H1 (cell line): Measurements from ENCODE around the gene POLA2. TPM values are rescaled to one million over a fixed set of nuclear protein-coding genes. Genes with fewer than 3 reads are reported as not detected.

Experiments
- CTCF ChIA-PET: fragments of 300-600 bp; sonication (Branson Sonifier 250); formaldehyde crosslinking; loops from one replicate; lab custom pipeline; 2021; ENCODE audit not compliant: partially characterized antibody; lab: Charles Lee
- POLR2A ChIA-PET: fragments of 300-600 bp; sonication (Branson Sonifier 250); formaldehyde crosslinking; loops from one replicate; lab custom pipeline; 2021; ENCODE audit warnings: inconsistent platforms; ENCODE audit not compliant: partially characterized antibody; lab: Charles Lee
- DNase-seq, 2 experiments: peaks; one replicate each; pipeline versions ENCODE4 v3.0.0 to v3.0.0-alpha.2; 2010 to 2022; ENCODE audit warnings: low spot score in 2 of 2, low read depth in 1 of 2, mixed read lengths in 1 of 2
- FAIRE-seq: peaks from 2 replicates; lab custom pipeline; 2011; peaks lifted over from hg19 to GRCh38; lab: Jason Lieb, UNC
- H2AFZ ChIP-seq: 2 replicates; pipeline ENCODE4 v1.8.1; 2012; ENCODE audit warnings: low read length, inconsistent platforms
- H2AK5ac ChIP-seq: 2 replicates; pipeline ENCODE4 v1.6.1; 2013; ENCODE audit warnings: low read depth, low read length
- H2BK120ac ChIP-seq: replicated peaks from 2 replicates; pipeline ENCODE3; 2013; ENCODE audit warnings: low read depth, low read length, inconsistent platforms
- H2BK12ac ChIP-seq: 2 replicates; pipeline ENCODE4 v1.6.1; 2013; ENCODE audit warnings: low read depth, low read length
- H2BK15ac ChIP-seq: 2 replicates; pipeline ENCODE4 v1.6.1; 2013; ENCODE audit warnings: low read length
- H2BK20ac ChIP-seq: 2 replicates; pipeline ENCODE4 v1.6.1; 2013; ENCODE audit warnings: low read length
- H2BK5ac ChIP-seq: 2 replicates; pipeline ENCODE4 v1.6.1; 2013; ENCODE audit warnings: low read depth, low read length
- H3K14ac ChIP-seq: 2 replicates; pipeline ENCODE4 v1.6.1; 2013; ENCODE audit warnings: inconsistent platforms; ENCODE audit not compliant: insufficient read length
- H3K18ac ChIP-seq: 2 replicates; pipeline ENCODE4 v1.6.1; 2013; ENCODE audit warnings: low read length; ENCODE audit errors: extremely low read depth
- H3K23ac ChIP-seq: 2 replicates; pipeline ENCODE4 v1.6.1; 2013; ENCODE audit warnings: inconsistent platforms; ENCODE audit not compliant: insufficient read length
- H3K23me2 ChIP-seq: 2 replicates; pipeline ENCODE4 v1.6.1; 2013; ENCODE audit warnings: low read depth, low read length
- H3K27ac ChIP-seq: 2 replicates; pipeline ENCODE4 v1.6.1; 2011; ENCODE audit warnings: low read depth, low read length, inconsistent platforms
- H3K27me3 ChIP-seq, 4 experiments: replicated peaks in 1 of 4; 1 replicate in 1 of 4; 2 replicates in 3 of 4; pipeline versions ENCODE4 v1.6.1 to v1.8.1; 2011 to 2013; ENCODE audit warnings: low read length in 3 of 4, mild to moderate bottlenecking in 3 of 4, inconsistent platforms in 2 of 4, mixed read lengths in 2 of 4, moderate library complexity in 1 of 4; ENCODE audit not compliant: control insufficient read depth in 3 of 4, insufficient read depth in 3 of 4; ENCODE audit errors: extremely low read depth in 1 of 4
- H3K36me3 ChIP-seq, 4 experiments: 2 replicates each; pipeline versions ENCODE4 v1.6.1 to v1.8.1; 2011 to 2013; ENCODE audit warnings: mild to moderate bottlenecking in 4 of 4, low read length in 3 of 4, moderate library complexity in 2 of 4, control low read depth in 1 of 4, inconsistent platforms in 1 of 4; ENCODE audit not compliant: insufficient read depth in 4 of 4, control insufficient read depth in 2 of 4
- H3K4ac ChIP-seq: replicated peaks from 2 replicates; pipeline ENCODE3; 2013; ENCODE audit warnings: low read length, low read depth, mixed read lengths, inconsistent platforms; ENCODE audit not compliant: insufficient read length
- H3K4me1 ChIP-seq, 4 experiments: replicated peaks in 1 of 4; 1 replicate in 1 of 4; 2 replicates in 3 of 4; pipeline versions ENCODE4 v1.6.1 to v1.8.1; 2011 to 2013; ENCODE audit warnings: low read length in 3 of 4, inconsistent platforms in 2 of 4, mixed read lengths in 1 of 4; ENCODE audit not compliant: insufficient read depth in 4 of 4, control insufficient read depth in 3 of 4
- H3K4me2 ChIP-seq, 2 experiments: 2 replicates each; pipeline versions ENCODE4 v1.6.1 to v1.8.1; 2011 to 2013; ENCODE audit warnings: low read depth in 2 of 2, low read length in 2 of 2, control low read depth in 1 of 2, inconsistent platforms in 1 of 2, mild to moderate bottlenecking in 1 of 2; ENCODE audit not compliant: insufficient read depth in 1 of 2
- H3K4me3 ChIP-seq, 4 experiments: fragments of 200-600, 300-600 bp in 1 of 4; sonication (generic), shearing (Covaris generic), sonication (Bioruptor Twin) in 1 of 4; 2 replicates each; pipeline versions ENCODE4 v1.5.1 to v1.8.1; 2011 to 2016; ENCODE audit warnings: low read length in 4 of 4, low read depth in 3 of 4, control low read depth in 2 of 4, inconsistent platforms in 2 of 4, mild to moderate bottlenecking in 2 of 4, mixed read lengths in 1 of 4, moderate library complexity in 1 of 4; ENCODE audit not compliant: insufficient read depth in 2 of 4; ENCODE audit errors: extremely low read depth in 1 of 4
- H3K56ac ChIP-seq: replicated peaks from 2 replicates; pipeline ENCODE3; 2013; ENCODE audit warnings: low read depth, mild to moderate bottlenecking, mixed read lengths, low read length, inconsistent platforms; ENCODE audit not compliant: insufficient read length
- H3K79me1 ChIP-seq: 2 replicates; pipeline ENCODE4 v1.6.1; 2013; ENCODE audit warnings: low read depth, low read length, control low read depth
- H3K79me2 ChIP-seq, 2 experiments: 2 replicates each; pipeline versions ENCODE4 v1.6.1 to v1.8.1; 2012 to 2013; ENCODE audit warnings: low read length in 2 of 2, mild to moderate bottlenecking in 2 of 2, inconsistent platforms in 1 of 2; ENCODE audit not compliant: insufficient read depth in 2 of 2, control insufficient read depth in 1 of 2
- H3K9ac ChIP-seq, 4 experiments: replicated peaks in 1 of 4; 1 replicate in 1 of 4; 2 replicates in 3 of 4; pipeline versions ENCODE4 v1.6.1 to v1.8.1; 2011 to 2013; ENCODE audit warnings: low read depth in 3 of 4, low read length in 3 of 4, control low read depth in 2 of 4, mild to moderate bottlenecking in 2 of 4, moderate library complexity in 2 of 4, inconsistent platforms in 1 of 4; ENCODE audit errors: extremely low read depth in 1 of 4
- H3K9me3 ChIP-seq, 2 experiments: 2 replicates each; pipeline versions ENCODE4 v1.6.1 to v1.8.1; 2012 to 2013; ENCODE audit warnings: mild to moderate bottlenecking in 2 of 2, moderate library complexity in 2 of 2, control low read depth in 1 of 2, inconsistent platforms in 1 of 2, low read depth in 1 of 2, low read length in 1 of 2, mixed read lengths in 1 of 2; ENCODE audit not compliant: insufficient read depth in 2 of 2
- H4K20me1 ChIP-seq, 2 experiments: replicated peaks in 1 of 2; 2 replicates each; pipeline versions ENCODE3 to v1.8.1; 2011 to 2013; ENCODE audit warnings: inconsistent platforms in 2 of 2, low read length in 2 of 2, mild to moderate bottlenecking in 1 of 2; ENCODE audit not compliant: insufficient read depth in 2 of 2, control insufficient read depth in 1 of 2
- H4K5ac ChIP-seq: 2 replicates; pipeline ENCODE4 v1.6.1; 2013; ENCODE audit warnings: low read length, low read depth, mixed read lengths, inconsistent platforms; ENCODE audit not compliant: insufficient read length
- H4K8ac ChIP-seq: 2 replicates; pipeline ENCODE4 v1.8.0; 2013; ENCODE audit warnings: mild to moderate bottlenecking, moderate library complexity, low read length, inconsistent platforms; ENCODE audit not compliant: insufficient read depth; ENCODE audit errors: extremely low read depth
- H4K91ac ChIP-seq: replicated peaks from 2 replicates; pipeline ENCODE3; 2013; ENCODE audit warnings: low read length, mixed read lengths, inconsistent platforms; ENCODE audit not compliant: insufficient read length
- ASH2L ChIP-seq: fragments of 200-600, 300-600 bp; sonication (generic); IDR thresholded peaks from one replicate; pipeline ENCODE4 v1.7.1; 2017; ENCODE audit warnings: low read length
- BCL11A ChIP-seq, 2 experiments: IDR thresholded peaks; one replicate each; pipeline ENCODE4 v1.6.1; 2011; ENCODE audit warnings: low read depth in 2 of 2, low read length in 2 of 2, mild to moderate bottlenecking in 2 of 2
- CEBPB ChIP-seq: IDR thresholded peaks from 2 replicates; pipeline ENCODE4 v1.6.1; 2012; ENCODE audit warnings: low read depth, low read length
- JUND ChIP-seq: IDR thresholded peaks from 2 replicates; pipeline ENCODE4 v1.6.1; 2011; ENCODE audit warnings: mild to moderate bottlenecking, improper control_type of control experiment, low read length
- POLR2AphosphoS5 ChIP-seq: IDR thresholded peaks from 2 replicates; pipeline ENCODE4 v1.6.1; 2011; ENCODE audit warnings: low read depth, low read length
- SIX5 ChIP-seq: IDR thresholded peaks from 2 replicates; pipeline ENCODE4 v1.6.1; 2011; ENCODE audit warnings: mild to moderate bottlenecking, low read depth, low read length
- TEAD4 ChIP-seq: IDR thresholded peaks from 2 replicates; pipeline ENCODE4 v1.6.1; 2012; ENCODE audit warnings: low read depth, low read length, inconsistent platforms, mixed read lengths
- WGBS, 2 experiments: shearing (Covaris generic) in 1 of 2; methylation state at CpG; one replicate each; pipeline versions ENCODE4 v1.1.6 to v1.1.7; 2013 to 2015; ENCODE audit warnings: low lambda C conversion rate in 2 of 2, mixed read lengths in 2 of 2, inconsistent platforms in 1 of 2, low coverage in 1 of 2, missing lambda C conversion rate in 1 of 2; ENCODE audit not compliant: insufficient replicate concordance in 2 of 2, insufficient coverage in 1 of 2, insufficient read length in 1 of 2; ENCODE audit errors: extremely low coverage in 1 of 2, missing lambda C conversion rate in 1 of 2; 5-methylcytosine and 5-hydroxymethylcytosine counted together
- polyA plus RNA-seq, 7 experiments: library from polyadenylated mRNA; depleted of rRNA in 3 of 7; stranded (reverse) in 5 of 7; unstranded in 2 of 7; fragments of >200 nt in 5 of 7; fragments of 200-250 nt in 2 of 7; gene quantifications; 1 replicate in 5 of 7; 2 replicates in 1 of 7; 4 replicates in 1 of 7; pipeline versions ENCODE4 v1.2.1 to v1.2.3, GENCODE V29; 2011 to 2013; ENCODE audit warnings: missing spikeins in 2 of 7, mixed read lengths in 2 of 7
- total RNA-seq: library from RNA; stranded (reverse); fragmentation: NEBNext Ultra II Directional; extraction: Animal tissue kit (Norgen Biotek cat#: 25700); gene quantifications from 2 replicates; pipeline ENCODE4 v1.2.1, GENCODE V29; 2021

POLA2 gene
- total and polyA plus RNA-seq, 2 of the 8 experiments (the other 6 are each of a cell fraction or from before 2014, with no cell fraction given) = 31.2 to 55.9 TPM

DNA sequence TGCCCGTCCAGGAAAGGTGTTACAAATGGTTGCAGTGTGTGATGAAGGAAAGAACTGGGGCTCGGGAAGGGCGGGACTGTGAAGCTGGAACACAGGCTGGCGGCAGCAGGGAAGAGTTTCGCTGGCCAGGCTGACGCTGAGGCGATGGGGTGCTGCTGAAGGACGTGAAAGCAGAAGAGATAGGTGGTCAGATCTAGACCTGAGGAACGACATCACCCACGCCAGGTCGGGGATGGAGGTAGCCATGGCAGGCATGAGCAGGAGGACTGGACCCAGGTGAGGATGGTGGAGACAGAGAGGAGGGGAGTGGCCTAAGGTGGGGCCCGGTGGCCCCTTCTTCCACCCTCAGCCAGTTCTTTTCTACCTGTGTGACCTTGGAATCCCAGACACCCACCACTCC lies 62.1 kb downstream of the POLA2 start:
- Histone ChIP-seq H3K4me3 (no peak overlapping the region), H4K20me1 (peaks cover 9 to 16% of the 10 kb centered on the region in 2 experiments), H2BK12ac (no peak overlapping the region), H3K18ac (no peak overlapping the region), H4K8ac (peak overlapping the region; percentile 45; the same call in 1 of the 2 replicates), H2BK120ac (no peak overlapping the region), H3K79me2 (peaks cover 0 to 7% of the 10 kb centered on the region in 2 experiments; a peak in 2 of 4 replicates), H3K4ac (no peak overlapping the region), H2AFZ (no peak overlapping the region), H3K27ac (no peak overlapping the region), H3K14ac (no peak overlapping the region), H2BK5ac (no peak overlapping the region), H3K9ac (no peak overlapping the region), H3K56ac (no peak overlapping the region), H3K79me1 (peaks cover 12% of the 10 kb centered on the region), H4K5ac (no peak overlapping the region), H2BK20ac (no peak overlapping the region), H3K9me3 (no peaks in the 10 kb centered on the region), H2BK15ac (no peak overlapping the region), H3K23ac (no peak overlapping the region), H4K91ac (no peak overlapping the region), H2AK5ac (no peak overlapping the region), H3K4me1 (no peaks in the 10 kb centered on the region; a peak in 2 of 7 replicates), H3K23me2 (no peaks in the 10 kb centered on the region), H3K4me2 (no peak overlapping the region), H3K27me3 (no peaks in the 10 kb centered on the region), H3K36me3 (peaks cover 0 to 17% (median 7%) of the 10 kb centered on the region in 4 experiments; a peak in 7 of 8 replicates)
- no peak for TF ChIP-seq ASH2L
- no peak for TF ChIP-seq SIX5
- no peak for TF ChIP-seq JUND
- no peak for TF ChIP-seq CEBPB
- TF ChIP-seq TEAD4 = no peak
- peak; percentile 28; the same call in 1 of the 2 replicates for TF ChIP-seq POLR2AphosphoS5
- TF ChIP-seq BCL11A (IDR thresholded peaks at IDR 0.05; ENCODE audit: low read depth in 2 of 2, low read length in 2 of 2) = no peak
- WGBS, 2 experiments = 88% methylated on average over 12 of the region's 12 CpGs; no CpG with 5 or more reads in 1 of the 2 experiments
- no peak for FAIRE-seq
- DNase-seq = no peak
- POLR2A ChIA-PET = interaction anchor here (0.8 to 20.9 kb wide), 6 partner anchors 9 to 112 kb away, joined by 3 to 208 read pairs (median 4); partner anchors contain the start of genes CDC42EP2 and DPF2
- CTCF ChIA-PET = interaction anchor here (0.6 to 52.8 kb wide), 3 partner anchors 7 to 145 kb away, joined by 3 to 1179 read pairs (median 20); no protein-coding TSS in a partner anchor
